Measurements from ENCODE around the gene ABI1.
"Not testable (repeated sequence)": the region's sequence is repeated elsewhere in the genome, so short reads cannot be mapped to it uniquely, and the experiment has no call there.

ABI1 gene

GRCh38 chr10:26860443-26861204 is at the start of gene ABI1:
Gene ABI1 (minus strand): TSS chr10:26860958. CDS start chr10:26860863, 95 bp downstream.
- DNase-seq = peak; percentile 98

DNA sequence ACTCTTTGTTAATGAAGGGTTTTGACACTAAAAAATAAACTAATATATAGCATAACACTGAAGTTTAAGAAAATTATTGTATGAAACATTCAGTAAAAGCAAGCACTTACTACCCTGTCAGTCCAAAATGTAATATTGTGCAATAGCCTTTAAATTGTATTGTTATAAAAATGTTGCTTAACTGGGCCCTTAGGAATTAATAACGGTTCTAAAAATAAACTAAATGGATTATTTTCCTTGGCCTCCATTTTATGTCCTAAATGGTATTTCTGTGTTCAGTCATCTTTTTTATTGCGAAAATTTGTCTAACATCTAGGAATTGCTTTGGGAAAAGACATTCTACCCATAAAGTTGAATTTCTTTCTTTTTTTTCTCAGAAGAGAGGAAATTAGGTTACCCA is 49.0 kb upstream of the ABI1 start:
- no peak for DNase-seq

- not testable (repeated sequence) for DNase-seq
Measured at GRCh38 chr10:26905253-26905781, 44.6 kb upstream of the ABI1 start.

- DNase-seq = no peak
Measured at GRCh38 chr10:26903431-26904217, 42.9 kb upstream of the ABI1 start.

DNA sequence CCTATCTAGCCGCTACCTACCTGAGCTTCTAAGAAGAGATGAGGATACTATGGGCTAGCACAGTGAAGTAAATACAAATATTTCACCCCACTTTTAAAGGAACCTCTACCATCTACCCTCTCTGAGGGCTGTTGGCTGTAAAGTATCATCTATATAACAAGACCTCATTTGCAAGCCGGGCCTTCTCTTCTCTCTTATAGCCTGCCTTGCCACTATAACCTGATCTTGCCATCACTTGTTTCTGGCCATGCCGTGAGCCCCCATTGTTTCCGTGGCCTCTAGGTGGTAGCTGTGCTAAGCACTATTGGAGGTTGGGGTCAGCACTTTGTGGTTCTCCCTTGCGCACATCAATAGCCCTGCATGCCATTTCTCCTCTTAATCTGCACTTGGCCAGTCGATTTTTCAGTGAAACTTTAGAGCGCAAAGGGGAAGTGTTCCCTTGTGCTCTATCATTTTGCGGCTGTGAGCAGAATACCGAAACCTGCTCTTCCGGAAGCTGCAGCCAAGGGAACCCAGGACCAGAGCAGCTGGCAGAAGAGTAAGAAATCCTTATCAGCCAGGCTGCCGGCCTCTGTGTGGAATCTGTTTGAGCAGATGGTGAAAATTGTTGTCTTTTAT is 31.7 kb upstream of the ABI1 start:
- DNase-seq = not testable (repeated sequence)

DNA sequence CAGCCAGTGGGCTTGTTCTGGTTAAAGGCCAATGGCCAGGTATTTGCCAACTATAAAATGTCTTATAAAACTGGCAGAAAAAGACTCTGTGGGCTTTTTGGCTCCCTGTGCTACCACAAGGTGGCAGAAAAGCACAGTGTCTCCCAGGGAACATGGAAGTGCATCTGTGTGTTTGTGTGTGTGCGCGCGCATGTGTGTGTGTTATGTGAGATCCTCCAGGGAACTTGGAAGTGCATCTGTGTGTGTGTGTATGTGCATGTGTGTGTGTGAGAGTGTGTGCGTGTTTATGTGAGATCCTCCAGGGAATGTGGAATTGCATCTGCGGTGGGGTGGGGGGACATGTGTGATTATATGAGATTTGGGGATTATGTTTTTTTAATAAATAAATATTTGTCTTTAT is 30.2 kb upstream of the ABI1 start:
- DNase-seq = peak; percentile 25

DNA sequence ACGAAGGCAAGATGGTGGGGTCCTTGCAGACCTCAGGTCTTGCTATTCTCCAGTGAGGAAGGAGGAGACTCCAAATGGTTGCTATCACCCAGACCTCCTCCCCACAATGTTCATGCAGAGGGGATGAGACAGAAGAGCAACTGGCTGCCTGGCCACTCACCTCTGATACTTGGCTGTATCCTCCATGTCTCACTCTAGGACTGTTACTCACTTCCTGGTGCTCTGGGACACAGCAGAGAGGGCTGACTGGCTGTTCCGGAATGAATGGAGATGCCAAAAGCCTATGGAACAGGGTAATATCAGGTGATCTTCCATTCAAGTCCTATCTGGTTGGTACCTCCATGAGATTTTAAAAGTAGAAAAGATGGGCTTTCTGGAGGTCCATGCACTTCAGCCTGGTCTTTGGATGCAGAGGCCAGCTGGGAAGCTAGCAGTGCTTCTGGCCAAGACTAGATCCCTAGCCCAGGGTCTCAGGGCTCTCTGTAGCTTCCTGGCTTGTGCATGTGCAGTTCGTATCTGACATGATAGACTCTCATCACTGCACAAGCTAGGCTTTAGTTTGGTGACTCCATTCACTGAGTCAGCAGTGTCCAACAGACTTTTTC is 27.0 kb upstream of the ABI1 start:
- DNase-seq = no peak

DNA sequence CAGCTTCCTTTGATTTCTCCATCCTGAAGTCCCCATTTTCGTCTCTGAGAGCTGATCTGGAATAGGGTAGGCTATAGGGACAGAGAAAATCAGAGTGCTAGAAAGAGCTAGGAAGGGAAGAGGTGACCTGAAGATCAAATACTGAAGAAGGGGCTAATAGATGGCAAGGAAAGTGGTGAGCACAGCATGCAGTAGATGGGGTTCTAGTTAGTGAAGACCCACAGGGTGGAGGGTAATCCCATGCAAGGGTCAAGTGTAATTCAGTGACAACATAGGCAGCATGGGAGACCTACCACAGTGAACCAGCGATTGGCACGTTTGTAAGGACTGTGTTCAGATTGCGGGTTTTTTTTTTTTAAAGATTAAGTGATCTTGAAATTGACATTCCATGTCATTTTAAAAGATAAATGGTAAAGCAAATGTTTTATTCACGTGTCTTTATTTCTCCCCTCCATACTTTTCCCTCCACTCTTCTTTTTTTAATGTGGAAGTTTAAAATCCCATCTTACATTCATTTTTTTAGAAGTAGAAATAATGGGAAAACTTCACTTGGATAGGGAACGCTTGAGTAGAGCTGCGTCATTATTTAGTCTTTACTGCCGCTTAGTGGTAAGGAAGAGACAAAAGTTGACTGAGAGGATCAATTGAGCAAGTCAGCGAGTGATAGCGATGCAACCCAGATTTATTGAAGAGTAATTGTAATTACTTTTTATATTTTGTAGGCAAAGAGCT is 21.0 kb upstream of the ABI1 start:
- peak; percentile 55 for DNase-seq

GRCh38 chr10:26879744-26880143 is 19.0 kb upstream of the ABI1 start:
- no peak for DNase-seq

DNA sequence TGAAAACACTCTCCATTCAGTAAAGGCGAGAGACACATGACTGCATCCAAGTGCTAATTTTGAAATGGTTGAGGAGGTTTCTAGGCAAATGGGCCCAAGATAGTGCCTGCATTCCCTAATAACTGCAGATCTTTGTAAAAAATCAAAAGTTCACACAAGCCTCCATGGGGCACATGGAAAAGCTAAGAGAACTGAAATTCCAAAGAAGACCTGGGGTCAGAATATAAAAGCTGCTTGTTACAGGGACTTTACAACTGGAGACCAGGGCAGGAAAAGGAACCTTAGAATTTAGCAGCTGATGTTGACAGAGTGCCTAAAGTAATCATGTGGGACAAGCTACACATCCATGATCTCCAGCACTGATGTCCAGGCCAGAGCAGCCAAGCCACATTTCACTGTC is 10.0 kb upstream of the ABI1 start:
- DNase-seq = no peak

DNA sequence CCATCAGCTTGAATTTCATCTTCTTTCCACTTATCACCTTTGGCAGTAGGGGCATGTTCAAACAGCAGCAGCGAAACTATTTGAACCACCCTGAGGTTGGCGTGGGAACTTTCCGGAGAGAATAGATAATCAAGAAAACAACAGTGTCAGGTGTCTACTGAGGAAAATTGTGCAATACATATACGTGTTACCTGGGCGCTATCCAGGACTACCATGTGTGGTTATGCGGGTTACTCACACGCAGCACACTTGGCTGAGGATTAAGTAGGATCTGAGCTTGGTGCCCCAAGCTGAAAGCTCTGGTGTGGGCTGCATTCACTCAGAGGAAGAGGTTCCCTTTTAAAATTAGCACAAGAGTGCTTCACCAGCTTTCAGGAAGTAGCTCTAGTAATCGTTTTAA is 8.8 kb upstream of the ABI1 start:
- DNase-seq = no peak

- DNase-seq = no peak
Measured at GRCh38 chr10:26863351-26864076, 2.8 kb upstream of the ABI1 start.

GRCh38 chr10:26861205-26861998 is 644 bp upstream of the ABI1 start:
- DNase-seq = no peak

GRCh38 chr10:26860102-26860442 is 686 bp downstream of the ABI1 start:
- DNase-seq = peak; percentile 78

DNA sequence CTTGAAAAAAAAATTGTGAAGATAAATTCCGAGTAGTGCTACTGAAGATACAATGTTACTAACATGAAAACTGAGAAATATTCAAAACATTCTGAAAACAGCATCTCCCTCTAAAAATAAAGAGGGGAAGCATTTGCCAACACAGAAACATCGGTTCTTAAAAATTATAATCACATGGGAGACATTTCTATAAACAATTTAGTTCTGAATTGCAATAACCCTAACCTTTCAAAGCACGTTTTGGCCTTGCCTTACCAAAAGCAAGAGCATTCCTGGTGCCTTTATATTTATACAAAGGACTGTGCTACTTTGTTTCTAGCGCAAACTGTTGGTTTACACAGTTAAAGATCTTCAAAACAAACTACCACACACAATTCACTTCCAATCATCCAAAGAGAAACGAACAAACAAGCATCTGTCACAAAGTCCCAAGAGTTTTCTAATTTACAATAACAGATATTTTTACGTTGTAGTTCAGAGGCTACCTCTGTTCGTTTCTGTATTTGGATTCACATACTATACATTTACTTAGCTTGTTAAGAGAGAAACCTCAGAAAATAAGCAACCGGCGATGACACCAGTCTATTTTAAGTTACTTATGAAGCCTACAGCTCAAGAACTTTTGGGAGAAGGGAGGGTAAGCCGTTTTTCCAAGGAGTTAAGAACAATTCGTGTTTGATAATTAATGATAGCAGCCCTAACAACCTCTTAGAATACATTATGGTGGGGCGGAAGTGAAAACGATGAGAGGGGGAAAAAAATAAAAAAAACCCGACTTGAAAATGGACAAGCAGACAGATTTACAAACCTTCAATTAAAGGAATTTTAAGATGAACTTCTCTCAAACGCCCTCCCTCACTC is 1.3 kb downstream of the ABI1 start:
- DNase-seq = no peak

DNA sequence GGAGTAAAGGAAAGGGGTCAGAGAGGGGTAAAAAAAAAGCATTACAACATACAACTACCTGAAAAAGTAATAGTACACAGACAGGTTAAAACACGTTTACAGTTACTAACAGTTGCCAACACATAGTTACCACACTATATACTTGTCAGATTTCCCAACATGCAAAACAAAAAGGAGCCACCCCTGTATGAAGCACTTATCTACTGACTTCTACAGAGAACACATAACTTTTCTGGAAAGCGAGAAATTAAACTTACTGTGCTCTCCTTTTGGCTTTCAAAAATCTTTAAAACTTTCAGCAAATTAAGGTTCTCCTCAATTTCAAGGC is 2.1 kb downstream of the ABI1 start:
- DNase-seq = peak; percentile 18

GRCh38 chr10:26857991-26858706 is 2.6 kb downstream of the ABI1 start:
- no peak for DNase-seq

GRCh38 chr10:26857553-26857952 is 3.2 kb downstream of the ABI1 start:
- not testable (repeated sequence) for DNase-seq

- DNase-seq = no peak
Measured at GRCh38 chr10:26855186-26855585, 5.6 kb downstream of the ABI1 start.
